Peyer's patch (tissue), 4 donors: Measurements from ENCODE around the gene MAPK1.

Experiments
- CTCF ChIP-seq, 6 experiments: fragments of 450-650 bp in 4 of 6; fragments of 200-600 bp in 2 of 6; sonication (generic) in 1 of 6; IDR thresholded peaks; one replicate each; pipeline ENCODE4 v1.5.1; 2017 to 2019; ENCODE audit warnings: antibody characterized with exemption in 6 of 6, mild to moderate bottlenecking in 3 of 6, moderate library complexity in 1 of 6
- POLR2A ChIP-seq, 2 donors: fragments of 450-650 bp; IDR thresholded peaks; one replicate each; pipeline ENCODE4 v1.5.1; 2017; ENCODE audit warnings: antibody characterized with exemption in 2 of 2, mild to moderate bottlenecking in 2 of 2, moderate library complexity in 2 of 2

- TF ChIP-seq POLR2A (IDR thresholded peaks at IDR 0.05) = no peak
- TF ChIP-seq CTCF (IDR thresholded peaks at IDR 0.05) = no peak
Measured at GRCh38 chr22:21714059-21714770, 153.2 kb downstream of the MAPK1 start.
